ENCODE results near the gene IER5.

The IER5 gene

DNA sequence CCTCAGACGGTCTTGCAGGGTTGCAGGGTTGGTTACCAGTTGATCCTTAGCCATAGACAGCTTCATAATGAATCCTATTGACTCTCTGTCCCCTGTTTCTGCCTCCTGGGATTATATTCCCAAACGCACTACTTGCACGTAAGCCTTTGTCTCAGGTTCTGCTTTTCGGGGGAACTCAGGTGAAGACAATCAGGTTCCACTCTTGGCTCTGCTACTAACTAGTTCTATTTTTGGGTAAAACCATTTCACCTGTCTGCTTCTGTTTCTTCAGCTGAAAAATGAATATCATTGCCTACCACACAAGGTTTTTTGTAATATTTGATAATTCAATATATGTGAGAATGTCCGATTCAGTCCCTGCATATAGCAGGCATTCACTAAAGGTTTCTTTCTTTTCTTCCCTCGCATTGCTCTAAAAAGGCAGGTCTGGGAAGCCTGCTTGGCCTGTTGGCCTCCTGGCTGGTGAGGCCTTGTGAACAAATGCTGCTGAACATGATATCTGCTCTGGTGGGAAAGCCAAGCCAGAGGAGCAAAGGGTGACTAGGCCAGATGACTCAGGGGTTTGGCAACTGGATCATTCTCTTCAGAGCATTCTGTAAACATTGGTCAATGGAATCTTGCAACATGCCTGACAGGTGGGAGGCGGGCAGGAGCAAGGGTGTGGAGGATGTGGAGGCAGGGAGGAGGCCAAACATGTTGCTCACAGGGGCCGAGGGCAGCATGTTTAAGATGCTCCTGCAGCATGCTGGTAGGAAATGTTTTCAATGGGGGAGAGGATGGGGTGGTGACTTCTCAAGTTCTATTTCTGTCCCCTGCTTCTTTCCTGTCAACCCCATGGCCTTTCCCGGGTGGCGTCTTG is 23.8 kb downstream of the IER5 start:
- POLR2A ChIA-PET: interaction anchor here (0.9 to 2.6 kb wide), 2 partner anchors 11 to 23 kb away, joined by 3 to 6 read pairs; partner anchors contain the start of gene IER5
- TF ChIP-seq, protein P1, sequence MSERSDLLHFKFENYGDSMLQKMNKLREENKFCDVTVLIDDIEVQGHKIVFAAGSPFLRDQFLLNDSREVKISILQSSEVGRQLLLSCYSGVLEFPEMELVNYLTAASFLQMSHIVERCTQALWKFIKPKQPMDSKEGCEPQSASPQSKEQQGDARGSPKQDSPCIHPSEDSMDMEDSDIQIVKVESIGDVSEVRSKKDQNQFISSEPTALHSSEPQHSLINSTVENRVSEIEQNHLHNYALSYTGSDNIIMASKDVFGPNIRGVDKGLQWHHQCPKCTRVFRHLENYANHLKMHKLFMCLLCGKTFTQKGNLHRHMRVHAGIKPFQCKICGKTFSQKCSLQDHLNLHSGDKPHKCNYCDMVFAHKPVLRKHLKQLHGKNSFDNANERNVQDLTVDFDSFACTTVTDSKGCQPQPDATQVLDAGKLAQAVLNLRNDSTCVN (tag by site-specific recombination; optimal IDR thresholded peaks at IDR 0.05): no peak
- TF ChIP-seq, protein P2, sequence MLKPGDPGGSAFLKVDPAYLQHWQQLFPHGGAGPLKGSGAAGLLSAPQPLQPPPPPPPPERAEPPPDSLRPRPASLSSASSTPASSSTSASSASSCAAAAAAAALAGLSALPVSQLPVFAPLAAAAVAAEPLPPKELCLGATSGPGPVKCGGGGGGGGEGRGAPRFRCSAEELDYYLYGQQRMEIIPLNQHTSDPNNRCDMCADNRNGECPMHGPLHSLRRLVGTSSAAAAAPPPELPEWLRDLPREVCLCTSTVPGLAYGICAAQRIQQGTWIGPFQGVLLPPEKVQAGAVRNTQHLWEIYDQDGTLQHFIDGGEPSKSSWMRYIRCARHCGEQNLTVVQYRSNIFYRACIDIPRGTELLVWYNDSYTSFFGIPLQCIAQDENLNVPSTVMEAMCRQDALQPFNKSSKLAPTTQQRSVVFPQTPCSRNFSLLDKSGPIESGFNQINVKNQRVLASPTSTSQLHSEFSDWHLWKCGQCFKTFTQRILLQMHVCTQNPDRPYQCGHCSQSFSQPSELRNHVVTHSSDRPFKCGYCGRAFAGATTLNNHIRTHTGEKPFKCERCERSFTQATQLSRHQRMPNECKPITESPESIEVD (tag by site-specific recombination; IDR thresholded peaks at IDR 0.05): no peak
- TF ChIP-seq, protein P3, sequence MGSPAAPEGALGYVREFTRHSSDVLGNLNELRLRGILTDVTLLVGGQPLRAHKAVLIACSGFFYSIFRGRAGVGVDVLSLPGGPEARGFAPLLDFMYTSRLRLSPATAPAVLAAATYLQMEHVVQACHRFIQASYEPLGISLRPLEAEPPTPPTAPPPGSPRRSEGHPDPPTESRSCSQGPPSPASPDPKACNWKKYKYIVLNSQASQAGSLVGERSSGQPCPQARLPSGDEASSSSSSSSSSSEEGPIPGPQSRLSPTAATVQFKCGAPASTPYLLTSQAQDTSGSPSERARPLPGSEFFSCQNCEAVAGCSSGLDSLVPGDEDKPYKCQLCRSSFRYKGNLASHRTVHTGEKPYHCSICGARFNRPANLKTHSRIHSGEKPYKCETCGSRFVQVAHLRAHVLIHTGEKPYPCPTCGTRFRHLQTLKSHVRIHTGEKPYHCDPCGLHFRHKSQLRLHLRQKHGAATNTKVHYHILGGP (tag by site-specific recombination; IDR thresholded peaks at IDR 0.05): no peak
- TF ChIP-seq BCL11B (tag by site-specific recombination; IDR thresholded peaks at IDR 0.05; ENCODE audit: low read depth) (no peak), ZNF2 (tag by site-specific recombination; IDR thresholded peaks at IDR 0.05) (no peak), GLIS1 (tag by site-specific recombination; IDR thresholded peaks at IDR 0.05) (no peak), ZNF654 (tag by site-specific recombination; IDR thresholded peaks at IDR 0.05; ENCODE audit: low read depth) (no peak), ZFHX2 (tag by site-specific recombination; conservative IDR thresholded peaks at IDR 0.05) (peak; percentile 86), ZNF133 (tag by site-specific recombination; IDR thresholded peaks at IDR 0.05) (no peak), EGR2 (tag by site-specific recombination; IDR thresholded peaks at IDR 0.05; ENCODE audit: low read depth) (peak; percentile 75), WT1 (tag by site-specific recombination; IDR thresholded peaks at IDR 0.05) (0 out of 2 replicates have a peak, but pooled peaks have one; percentile 26), ZNF561 (tag by site-specific recombination; IDR thresholded peaks at IDR 0.05; ENCODE audit: borderline replicate concordance) (no peak), ZNF248 (tag by site-specific recombination; IDR thresholded peaks at IDR 0.05) (no peak), ZNF292 (tag by site-specific recombination; IDR thresholded peaks at IDR 0.05; ENCODE audit: borderline replicate concordance, low read depth) (no peak), ZNF521 (tag by site-specific recombination; IDR thresholded peaks at IDR 0.05) (no peak), SETDB1 (IDR thresholded peaks at IDR 0.05; ENCODE audit: insufficient read length, low read length) (no peak), ZNF202 (tag by site-specific recombination; IDR thresholded peaks at IDR 0.05; ENCODE audit: borderline replicate concordance) (no peak), ZSCAN23 (tag by site-specific recombination; IDR thresholded peaks at IDR 0.05) (no peak), PRDM1 (tag by site-specific recombination; IDR thresholded peaks at IDR 0.05) (no peak), KLF1 (tag by site-specific recombination; IDR thresholded peaks at IDR 0.05) (peak; percentile 98), ZNF121 (tag by site-specific recombination; IDR thresholded peaks at IDR 0.05) (no peak), SP3 (tag by site-specific recombination; IDR thresholded peaks at IDR 0.05) (peak; percentile 44)
- TF ChIP-seq, protein P4, sequence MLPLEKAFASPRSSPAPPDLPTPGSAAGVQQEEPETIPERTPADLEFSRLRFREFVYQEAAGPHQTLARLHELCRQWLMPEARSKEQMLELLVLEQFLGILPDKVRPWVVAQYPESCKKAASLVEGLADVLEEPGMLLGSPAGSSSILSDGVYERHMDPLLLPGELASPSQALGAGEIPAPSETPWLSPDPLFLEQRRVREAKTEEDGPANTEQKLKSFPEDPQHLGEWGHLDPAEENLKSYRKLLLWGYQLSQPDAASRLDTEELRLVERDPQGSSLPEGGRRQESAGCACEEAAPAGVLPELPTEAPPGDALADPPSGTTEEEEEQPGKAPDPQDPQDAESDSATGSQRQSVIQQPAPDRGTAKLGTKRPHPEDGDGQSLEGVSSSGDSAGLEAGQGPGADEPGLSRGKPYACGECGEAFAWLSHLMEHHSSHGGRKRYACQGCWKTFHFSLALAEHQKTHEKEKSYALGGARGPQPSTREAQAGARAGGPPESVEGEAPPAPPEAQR (tag by site-specific recombination; IDR thresholded peaks at IDR 0.05): no peak
- TF ChIP-seq, protein P5, sequence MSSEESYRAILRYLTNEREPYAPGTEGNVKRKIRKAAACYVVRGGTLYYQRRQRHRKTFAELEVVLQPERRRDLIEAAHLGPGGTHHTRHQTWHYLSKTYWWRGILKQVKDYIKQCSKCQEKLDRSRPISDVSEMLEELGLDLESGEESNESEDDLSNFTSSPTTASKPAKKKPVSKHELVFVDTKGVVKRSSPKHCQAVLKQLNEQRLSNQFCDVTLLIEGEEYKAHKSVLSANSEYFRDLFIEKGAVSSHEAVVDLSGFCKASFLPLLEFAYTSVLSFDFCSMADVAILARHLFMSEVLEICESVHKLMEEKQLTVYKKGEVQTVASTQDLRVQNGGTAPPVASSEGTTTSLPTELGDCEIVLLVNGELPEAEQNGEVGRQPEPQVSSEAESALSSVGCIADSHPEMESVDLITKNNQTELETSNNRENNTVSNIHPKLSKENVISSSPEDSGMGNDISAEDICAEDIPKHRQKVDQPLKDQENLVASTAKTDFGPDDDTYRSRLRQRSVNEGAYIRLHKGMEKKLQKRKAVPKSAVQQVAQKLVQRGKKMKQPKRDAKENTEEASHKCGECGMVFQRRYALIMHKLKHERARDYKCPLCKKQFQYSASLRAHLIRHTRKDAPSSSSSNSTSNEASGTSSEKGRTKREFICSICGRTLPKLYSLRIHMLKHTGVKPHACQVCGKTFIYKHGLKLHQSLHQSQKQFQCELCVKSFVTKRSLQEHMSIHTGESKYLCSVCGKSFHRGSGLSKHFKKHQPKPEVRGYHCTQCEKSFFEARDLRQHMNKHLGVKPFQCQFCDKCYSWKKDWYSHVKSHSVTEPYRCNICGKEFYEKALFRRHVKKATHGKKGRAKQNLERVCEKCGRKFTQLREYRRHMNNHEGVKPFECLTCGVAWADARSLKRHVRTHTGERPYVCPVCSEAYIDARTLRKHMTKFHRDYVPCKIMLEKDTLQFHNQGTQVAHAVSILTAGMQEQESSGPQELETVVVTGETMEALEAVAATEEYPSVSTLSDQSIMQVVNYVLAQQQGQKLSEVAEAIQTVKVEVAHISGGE (tag by site-specific recombination; conservative IDR thresholded peaks at IDR 0.05; ENCODE audit: low read depth): no peak
- TF ChIP-seq, protein P6, sequence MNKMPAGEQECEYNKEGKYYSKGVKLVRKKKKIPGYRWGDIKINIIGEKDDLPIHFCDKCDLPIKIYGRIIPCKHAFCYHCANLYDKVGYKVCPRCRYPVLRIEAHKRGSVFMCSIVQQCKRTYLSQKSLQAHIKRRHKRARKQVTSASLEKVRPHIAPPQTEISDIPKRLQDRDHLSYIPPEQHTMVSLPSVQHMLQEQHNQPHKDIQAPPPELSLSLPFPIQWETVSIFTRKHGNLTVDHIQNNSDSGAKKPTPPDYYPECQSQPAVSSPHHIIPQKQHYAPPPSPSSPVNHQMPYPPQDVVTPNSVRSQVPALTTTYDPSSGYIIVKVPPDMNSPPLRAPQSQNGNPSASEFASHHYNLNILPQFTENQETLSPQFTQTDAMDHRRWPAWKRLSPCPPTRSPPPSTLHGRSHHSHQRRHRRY (tag by site-specific recombination; IDR thresholded peaks at IDR 0.05): no peak

More for the DNA sequence above, 23.8 kb downstream of the IER5 start:
- CTCF ChIA-PET: interaction anchor here (1.1 to 4.6 kb wide), 2 partner anchors 14 to 29 kb away, joined by 3 to 22 read pairs; no protein-coding TSS in a partner anchor
- H3K9me3 ChIP-seq (ENCODE audit: control insufficient read depth, insufficient read depth, low read depth, low read length): no peaks in the 10 kb centered on the region
- H3K27ac ChIP-seq (ENCODE audit: extremely low read depth, low read depth, low read length): no peak overlapping the region
- no peaks in the 10 kb centered on the region; the same call in 1 of the 2 replicates for H3K4me1 ChIP-seq (ENCODE audit: control insufficient read depth, insufficient read depth, low read length)
- H3K4me3 ChIP-seq (ENCODE audit: low read depth, low read length): no peak overlapping the region
- H3K36me3 ChIP-seq (ENCODE audit: control insufficient read depth in 2 of 2, insufficient read depth in 1 of 2, low read length in 2 of 2): no peaks in the 10 kb centered on the region

Data from HEK293 (cell line).